Mesothelial cell of epicardium (in vitro differentiated cells): ENCODE results near the gene KRT13. TPM values are rescaled to one million over a fixed set of nuclear protein-coding genes. Genes with fewer than 3 reads are reported as not detected.
A peak's percentile ranks its signal among the peaks of the same experiment; 100 is the strongest.
"Not testable (repeated sequence)": the region's sequence is repeated elsewhere in the genome, so short reads cannot be mapped to it uniquely, and the experiment has no call there.

Experiments used
- DNase-seq, 2 experiments: peaks; one replicate each; pipeline ENCODE4 v3.0.0; 2021; ENCODE audit warnings: low spot score in 2 of 2; ENCODE audit not compliant: unreplicated experiment in 2 of 2
- H3K27ac Mint-ChIP-seq: 2 replicates; pipeline ENCODE4 v1.8.0; 2021; ENCODE audit warnings: mixed read lengths
- H3K27me3 Mint-ChIP-seq: 2 replicates; pipeline ENCODE4 v1.8.0; 2021; ENCODE audit warnings: low read depth, mixed read lengths
- H3K36me3 Mint-ChIP-seq: 2 replicates; pipeline ENCODE4 v1.8.0; 2021; ENCODE audit warnings: mixed read lengths
- H3K4me1 Mint-ChIP-seq: 2 replicates; pipeline ENCODE4 v1.8.0; 2021; ENCODE audit warnings: mixed read lengths
- H3K4me3 Mint-ChIP-seq: 2 replicates; pipeline ENCODE4 v1.8.0; 2021; ENCODE audit warnings: mild to moderate bottlenecking, moderate library complexity, mixed read lengths
- H3K9me3 Mint-ChIP-seq: 2 replicates; pipeline ENCODE4 v1.8.0; 2021; ENCODE audit warnings: mixed read lengths
- total RNA-seq: library from RNA; stranded (reverse); gene quantifications from 3 replicates; pipeline ENCODE4 v1.2.1, GENCODE V29; 2021
- TF ChIP-seq, protein P1 (sequence below): fragments of 200-600 bp; sonication (generic); IDR thresholded peaks from one replicate; pipeline ENCODE4 v1.5.0; 2021; ENCODE audit warnings: antibody characterized with exemption; ENCODE audit not compliant: unreplicated experiment

The KRT13 gene
- total RNA-seq, 1 donor from 2014 or later: 5.3 TPM

DNA sequence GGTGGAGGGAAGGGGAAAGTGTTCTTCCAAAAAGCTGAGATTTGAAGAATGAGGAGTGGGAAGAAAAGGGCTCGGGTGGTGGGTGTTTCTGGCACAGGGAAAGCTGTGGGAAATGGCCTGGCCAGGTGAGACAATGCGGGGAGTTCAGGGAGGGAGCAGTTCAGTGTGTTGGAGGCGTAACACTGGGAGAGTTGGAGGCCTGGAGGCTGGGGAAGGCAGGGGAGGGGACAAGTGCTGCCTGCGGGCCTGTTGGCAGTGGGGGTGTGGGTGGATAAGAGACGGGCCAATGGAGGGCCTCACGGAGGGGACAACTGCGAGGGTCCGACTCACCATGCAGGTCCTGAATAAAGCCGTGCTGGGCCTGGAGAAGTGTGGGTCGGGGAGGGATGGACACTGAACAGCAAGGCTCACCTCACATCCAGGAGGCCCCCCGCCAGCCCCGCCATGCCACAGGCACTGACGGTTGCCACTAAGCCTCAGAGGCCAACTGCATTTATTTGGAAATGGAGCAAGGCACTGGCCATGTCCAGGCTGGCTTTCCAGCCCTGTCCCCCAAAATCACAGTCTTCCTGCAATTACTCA is 40.5 kb upstream of the KRT13 start:
- no peak for DNase-seq
- no peaks in the 10 kb centered on the region for H3K9me3 Mint-ChIP-seq
- no peaks in the 10 kb centered on the region for H3K27me3 Mint-ChIP-seq
- H3K4me1 Mint-ChIP-seq: peaks cover 56% of the 10 kb centered on the region
- peak overlapping the region; percentile 77 for H3K27ac Mint-ChIP-seq
- no peak overlapping the region for H3K4me3 Mint-ChIP-seq
- TF ChIP-seq, protein P1, sequence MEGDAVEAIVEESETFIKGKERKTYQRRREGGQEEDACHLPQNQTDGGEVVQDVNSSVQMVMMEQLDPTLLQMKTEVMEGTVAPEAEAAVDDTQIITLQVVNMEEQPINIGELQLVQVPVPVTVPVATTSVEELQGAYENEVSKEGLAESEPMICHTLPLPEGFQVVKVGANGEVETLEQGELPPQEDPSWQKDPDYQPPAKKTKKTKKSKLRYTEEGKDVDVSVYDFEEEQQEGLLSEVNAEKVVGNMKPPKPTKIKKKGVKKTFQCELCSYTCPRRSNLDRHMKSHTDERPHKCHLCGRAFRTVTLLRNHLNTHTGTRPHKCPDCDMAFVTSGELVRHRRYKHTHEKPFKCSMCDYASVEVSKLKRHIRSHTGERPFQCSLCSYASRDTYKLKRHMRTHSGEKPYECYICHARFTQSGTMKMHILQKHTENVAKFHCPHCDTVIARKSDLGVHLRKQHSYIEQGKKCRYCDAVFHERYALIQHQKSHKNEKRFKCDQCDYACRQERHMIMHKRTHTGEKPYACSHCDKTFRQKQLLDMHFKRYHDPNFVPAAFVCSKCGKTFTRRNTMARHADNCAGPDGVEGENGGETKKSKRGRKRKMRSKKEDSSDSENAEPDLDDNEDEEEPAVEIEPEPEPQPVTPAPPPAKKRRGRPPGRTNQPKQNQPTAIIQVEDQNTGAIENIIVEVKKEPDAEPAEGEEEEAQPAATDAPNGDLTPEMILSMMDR: no peak
- H3K36me3 Mint-ChIP-seq: no peaks in the 10 kb centered on the region

DNA sequence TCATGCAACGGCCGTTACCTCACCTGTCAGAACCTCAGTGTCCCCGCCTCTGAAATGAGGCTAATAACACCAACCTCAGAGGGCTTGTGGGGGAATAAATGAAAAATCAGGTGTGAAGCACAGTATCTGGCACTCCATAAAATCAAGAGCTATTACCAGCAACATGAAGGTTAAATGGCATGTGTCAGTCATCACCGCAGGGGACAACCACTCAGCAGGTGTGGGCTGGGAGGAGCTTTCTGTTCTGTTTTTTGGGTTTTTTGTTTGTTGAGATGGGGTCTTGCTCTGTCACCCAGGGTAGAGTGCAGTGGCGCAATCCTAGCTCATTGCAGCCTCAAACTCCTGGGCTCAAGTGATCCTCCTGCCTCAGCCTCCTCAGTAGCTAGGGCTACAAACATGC is 39.5 kb upstream of the KRT13 start:
- no peaks in the 10 kb centered on the region for H3K9me3 Mint-ChIP-seq
- TF ChIP-seq, protein P1: no peak
- no peak overlapping the region for H3K4me3 Mint-ChIP-seq
- peak overlapping the region; percentile 94 for H3K27ac Mint-ChIP-seq
- DNase-seq: no peak
- no peaks in the 10 kb centered on the region for H3K36me3 Mint-ChIP-seq
- peaks cover 57% of the 10 kb centered on the region for H3K4me1 Mint-ChIP-seq
- H3K27me3 Mint-ChIP-seq: no peaks in the 10 kb centered on the region

DNA sequence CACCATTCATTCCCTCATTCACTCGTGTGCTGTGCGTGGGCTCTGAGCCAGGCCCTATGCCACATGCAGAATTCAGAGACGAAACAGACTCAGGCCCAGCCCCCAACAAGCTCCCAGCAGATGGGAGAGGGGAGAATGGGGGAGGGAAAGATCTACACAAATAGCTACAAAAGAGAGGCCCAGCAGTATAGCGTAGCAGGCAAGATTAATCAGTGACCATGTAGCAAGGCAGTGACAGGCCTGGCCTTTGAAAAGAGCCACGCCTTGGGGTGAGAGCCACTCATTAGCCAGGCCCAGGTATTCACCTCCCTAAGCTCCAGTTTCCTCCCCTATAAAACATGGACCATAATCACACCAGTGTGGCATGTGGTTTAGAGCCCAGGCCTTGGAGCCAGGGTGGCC is 39.1 kb upstream of the KRT13 start:
- no peak for DNase-seq
- Mint-ChIP-seq H3K27me3 (no peaks in the 10 kb centered on the region), H3K36me3 (no peaks in the 10 kb centered on the region), H3K27ac (peak overlapping the region; percentile 94), H3K4me1 (peaks cover 55% of the 10 kb centered on the region), H3K4me3 (no peak overlapping the region), H3K9me3 (no peaks in the 10 kb centered on the region)
- TF ChIP-seq, protein P1: no peak

DNA sequence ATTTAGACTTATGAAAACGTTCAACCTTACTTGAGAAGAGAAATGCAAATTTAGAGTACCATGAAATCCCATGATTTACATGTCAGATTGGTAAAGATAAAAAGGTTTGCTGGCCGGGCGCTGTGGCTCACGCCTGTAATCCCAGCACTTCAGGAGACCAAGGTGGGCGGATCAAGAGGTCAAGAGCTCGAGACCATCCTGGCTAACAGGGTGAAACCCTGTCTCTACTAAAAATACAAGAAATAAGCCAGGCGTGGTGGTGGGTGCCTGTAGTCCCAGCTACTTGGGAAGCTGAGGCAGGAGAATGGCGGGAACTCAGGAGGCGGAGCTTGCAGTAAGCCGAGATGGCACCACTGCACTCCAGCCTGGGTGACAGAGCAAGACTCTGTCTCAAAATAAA is 37.4 kb upstream of the KRT13 start:
- H3K27me3 Mint-ChIP-seq, H3K36me3 Mint-ChIP-seq, H3K4me3 Mint-ChIP-seq, H3K27ac Mint-ChIP-seq, DNase-seq, H3K9me3 Mint-ChIP-seq: not testable (repeated sequence)
- peaks cover 53% of the 10 kb centered on the region for H3K4me1 Mint-ChIP-seq

DNA sequence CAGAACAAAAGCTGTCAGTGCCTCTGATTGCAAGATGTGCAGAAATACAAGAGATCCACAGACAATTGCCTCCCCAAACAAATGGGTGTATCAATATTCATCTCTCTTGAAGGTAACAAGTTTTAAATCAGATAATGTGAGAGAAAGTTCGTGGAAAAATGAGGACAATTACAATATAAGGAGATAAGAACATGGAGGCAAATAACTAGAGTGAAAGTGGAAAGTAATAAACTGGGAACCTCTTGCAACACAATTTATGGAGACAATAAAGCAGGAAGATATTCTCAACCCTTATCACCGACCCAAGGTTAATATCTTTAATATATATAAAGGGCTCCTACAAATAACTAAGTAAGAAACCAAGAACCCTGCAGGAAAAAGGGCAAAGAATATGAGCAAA is 36.9 kb upstream of the KRT13 start:
- no peak for DNase-seq
- Mint-ChIP-seq H3K9me3 (no peaks in the 10 kb centered on the region), H3K4me3 (no peak overlapping the region), H3K4me1 (peaks cover 53% of the 10 kb centered on the region), H3K27ac (no peak overlapping the region), H3K27me3 (no peaks in the 10 kb centered on the region), H3K36me3 (no peaks in the 10 kb centered on the region)
- TF ChIP-seq, protein P1: no peak

DNA sequence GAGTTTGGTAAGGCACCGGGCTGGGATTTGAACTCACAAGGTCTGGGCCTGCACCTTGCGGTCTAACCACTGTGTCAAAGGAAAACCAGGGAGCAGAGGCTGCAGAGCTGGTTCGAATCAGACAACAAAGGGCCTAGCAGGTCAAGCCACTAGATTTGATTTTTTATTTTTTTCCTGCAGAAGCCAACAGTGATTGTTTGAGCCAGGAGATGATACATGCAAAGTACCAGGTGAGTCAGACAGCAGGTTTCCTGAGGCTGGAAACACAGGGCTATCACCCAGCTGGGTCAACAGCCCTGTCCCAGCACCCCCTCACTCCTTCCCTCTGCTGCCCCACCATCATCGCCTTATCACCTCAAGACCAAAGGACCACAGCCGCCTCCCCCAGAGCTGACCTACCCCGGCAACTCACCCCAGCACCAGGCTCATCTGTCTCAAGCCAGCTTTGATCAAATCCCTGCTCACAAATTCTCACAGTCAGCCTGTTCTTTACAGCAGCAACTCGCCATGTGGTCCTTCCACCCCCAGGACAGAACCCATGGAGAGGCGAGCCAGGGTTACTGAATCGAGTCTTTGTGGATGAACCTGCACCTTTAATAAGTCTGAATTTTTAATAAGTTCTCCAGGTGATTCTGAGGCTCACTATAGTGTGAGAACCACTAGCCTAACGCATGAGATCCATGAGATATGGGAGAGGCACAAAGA is 35.7 kb upstream of the KRT13 start:
- Mint-ChIP-seq H3K4me3 (no peak overlapping the region), H3K36me3 (no peaks in the 10 kb centered on the region), H3K9me3 (no peaks in the 10 kb centered on the region), H3K4me1 (peaks cover 60% of the 10 kb centered on the region), H3K27ac (peak overlapping the region; percentile 51), H3K27me3 (no peaks in the 10 kb centered on the region)
- TF ChIP-seq, protein P1: no peak
- DNase-seq: no peak
